Suprapubic skin (tissue), 3 donors: Measurements from ENCODE around the gene GPC4.
A peak's percentile ranks its signal among the peaks of the same experiment; 100 is the strongest.

Source experiments
- EP300 ChIP-seq: sonication (generic); formaldehyde crosslinking; IDR thresholded peaks from one replicate; pipeline ENCODE4 v1.6.1; 2017; ENCODE audit warnings: antibody characterized with exemption
- TF ChIP-seq, protein P1 (sequence below), 2 donors: fragments of 200-600 bp in 1 of 2; fragments of 450-650 bp in 1 of 2; sonication (generic) in 1 of 2; IDR thresholded peaks; one replicate each; pipeline ENCODE4 v1.5.1; 2016 to 2019; ENCODE audit warnings: antibody characterized with exemption in 2 of 2, mild to moderate bottlenecking in 1 of 2, moderate library complexity in 1 of 2

DNA sequence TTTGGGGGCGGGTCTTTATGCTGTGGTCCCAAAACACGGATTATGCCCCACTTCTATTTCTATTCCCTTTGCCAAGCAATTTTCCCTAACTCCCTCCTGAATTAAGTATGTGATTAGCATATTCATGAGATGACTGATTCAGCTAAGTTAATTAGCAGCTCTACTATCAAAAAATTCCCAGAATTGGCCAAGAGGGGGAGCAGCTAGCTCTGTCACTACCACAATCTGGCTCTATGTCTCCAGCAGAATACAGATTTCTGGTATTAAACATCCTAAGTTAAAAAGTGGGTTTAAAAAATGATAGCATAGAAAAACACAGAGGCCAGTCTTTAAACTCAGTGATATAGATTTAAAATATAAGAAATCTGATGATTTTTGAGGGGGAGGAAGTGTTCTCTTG, 80.3 kb downstream of the GPC4 start:
- no peak for TF ChIP-seq EP300
- TF ChIP-seq, protein P1, sequence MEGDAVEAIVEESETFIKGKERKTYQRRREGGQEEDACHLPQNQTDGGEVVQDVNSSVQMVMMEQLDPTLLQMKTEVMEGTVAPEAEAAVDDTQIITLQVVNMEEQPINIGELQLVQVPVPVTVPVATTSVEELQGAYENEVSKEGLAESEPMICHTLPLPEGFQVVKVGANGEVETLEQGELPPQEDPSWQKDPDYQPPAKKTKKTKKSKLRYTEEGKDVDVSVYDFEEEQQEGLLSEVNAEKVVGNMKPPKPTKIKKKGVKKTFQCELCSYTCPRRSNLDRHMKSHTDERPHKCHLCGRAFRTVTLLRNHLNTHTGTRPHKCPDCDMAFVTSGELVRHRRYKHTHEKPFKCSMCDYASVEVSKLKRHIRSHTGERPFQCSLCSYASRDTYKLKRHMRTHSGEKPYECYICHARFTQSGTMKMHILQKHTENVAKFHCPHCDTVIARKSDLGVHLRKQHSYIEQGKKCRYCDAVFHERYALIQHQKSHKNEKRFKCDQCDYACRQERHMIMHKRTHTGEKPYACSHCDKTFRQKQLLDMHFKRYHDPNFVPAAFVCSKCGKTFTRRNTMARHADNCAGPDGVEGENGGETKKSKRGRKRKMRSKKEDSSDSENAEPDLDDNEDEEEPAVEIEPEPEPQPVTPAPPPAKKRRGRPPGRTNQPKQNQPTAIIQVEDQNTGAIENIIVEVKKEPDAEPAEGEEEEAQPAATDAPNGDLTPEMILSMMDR (IDR thresholded peaks at IDR 0.05): peak; percentile 27 to 30
